ENCODE results near the gene ADAMTS3. TPM values are rescaled to one million over a fixed set of nuclear protein-coding genes. Genes with fewer than 3 reads are reported as not detected.
"Not testable (repeated sequence)": the region's sequence is repeated elsewhere in the genome, so short reads cannot be mapped to it uniquely, and the experiment has no call there.

The ADAMTS3 gene
- total and polyA plus RNA-seq, 2 donors (not counting 1 experiment from before 2014, with no cell fraction given) = not detected

- Histone ChIP-seq H3K4me3 (ENCODE audit: control extremely low read depth in 1 of 5, extremely low read depth in 1 of 5, insufficient read depth in 1 of 5, low read depth in 2 of 5, low read length in 4 of 5) (no peak overlapping the region), H3K4me2 (replicated peaks; ENCODE audit: low read depth, low read length, poor library complexity, severe bottlenecking) (no peak overlapping the region)
These were observed 139.6 kb downstream of the ADAMTS3 start for GRCh38 chr4:72429397-72429889.

DNA sequence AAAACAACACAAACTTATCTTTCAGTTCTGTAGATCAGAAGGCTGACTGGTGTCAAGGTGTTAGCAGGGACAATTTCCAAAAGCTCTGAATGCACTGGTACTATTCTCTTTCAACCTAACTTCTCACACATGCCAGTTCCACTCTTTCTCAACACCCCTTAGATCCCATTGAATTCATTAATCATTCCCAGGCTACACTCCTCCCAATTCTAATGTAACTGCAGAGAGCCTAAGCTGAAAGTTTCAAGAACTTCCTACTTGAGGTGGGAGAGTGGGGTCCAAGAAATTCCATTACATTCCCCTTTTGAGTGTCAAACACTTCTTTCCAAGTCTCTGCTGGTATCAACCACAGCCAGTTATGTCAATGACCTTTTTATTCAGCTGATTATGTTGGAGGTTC lies 142.0 kb downstream of the ADAMTS3 start:
- DNase-seq (no peak), ATAC-seq (ENCODE audit: low read depth) (no peak)
- TF ChIP-seq EZH2 (IDR thresholded peaks at IDR 0.05; ENCODE audit: borderline replicate concordance, insufficient read depth, low read depth, low read length, poor library complexity, severe bottlenecking) (no peak), CTCF (IDR thresholded peaks at IDR 0.05) (no peak)
- no peaks in the 10 kb centered on the region for H3K9me3 ChIP-seq (ENCODE audit: control extremely low read depth in 1 of 3, control insufficient read depth in 2 of 3, insufficient read depth in 1 of 3, low read length in 2 of 3)
- no peaks in the 10 kb centered on the region for H3K79me2 ChIP-seq (ENCODE audit: control insufficient read depth, insufficient read depth, low read length)
- no peaks in the 10 kb centered on the region for H3K4me1 ChIP-seq (ENCODE audit: control insufficient read depth in 2 of 2, insufficient read depth in 2 of 2, low read length in 2 of 2)
- no peak overlapping the region for H3K27ac ChIP-seq (ENCODE audit: low read length in 2 of 2)
- Mint-ChIP-seq H3K27me3 (no peaks in the 10 kb centered on the region), H3K4me1 (no peaks in the 10 kb centered on the region), H3K27ac (no peak overlapping the region), H3K4me3 (no peak overlapping the region), H3K9me3 (ENCODE audit: insufficient read depth) (no peaks in the 10 kb centered on the region)
- H3K4me3 ChIP-seq (ENCODE audit: control extremely low read depth in 1 of 5, extremely low read depth in 1 of 5, insufficient read depth in 1 of 5, low read depth in 2 of 5, low read length in 4 of 5) = no peak overlapping the region
- POLR2A ChIA-PET = no interaction called here
- H4K20me1 ChIP-seq (ENCODE audit: control insufficient read depth, insufficient read depth, low read length, poor library complexity, severe bottlenecking) = no peaks in the 10 kb centered on the region
- no peak overlapping the region for H3K9ac ChIP-seq (ENCODE audit: low read length)
- intact Hi-C loops (cut with micrococcal nuclease) = no loop called here
- no peaks in the 10 kb centered on the region for H3K27me3 ChIP-seq (replicated peaks in 1 of 4; ENCODE audit: control extremely low read depth in 1 of 4, control insufficient read depth in 3 of 4, insufficient read depth in 4 of 4, low read length in 3 of 4)
- CTCF ChIA-PET = no interaction called here
- no peak overlapping the region for H3K4me2 ChIP-seq (replicated peaks; ENCODE audit: low read depth, low read length, poor library complexity, severe bottlenecking)
- H3K36me3 ChIP-seq (replicated peaks in 1 of 2; ENCODE audit: control extremely low read depth in 1 of 2, control insufficient read depth in 1 of 2, extremely low read depth in 1 of 2, insufficient read depth in 2 of 2, low read length in 1 of 2) = no peaks in the 10 kb centered on the region
- no peak overlapping the region for H2AFZ ChIP-seq (ENCODE audit: insufficient read depth, low read depth, low read length, poor library complexity, severe bottlenecking)

More at GRCh38 chr4:72429397-72429889, 139.6 kb downstream of the ADAMTS3 start:
- intact Hi-C loops (cut with micrococcal nuclease) = no loop called here
- H3K27me3 Mint-ChIP-seq = no peaks in the 10 kb centered on the region
- Histone ChIP-seq H3K4me1 (ENCODE audit: control insufficient read depth in 2 of 2, insufficient read depth in 2 of 2, low read length in 2 of 2) (no peaks in the 10 kb centered on the region), H3K27me3 (replicated peaks in 1 of 4; ENCODE audit: control extremely low read depth in 1 of 4, control insufficient read depth in 3 of 4, insufficient read depth in 4 of 4, low read length in 3 of 4) (no peaks in the 10 kb centered on the region), H3K79me2 (ENCODE audit: control insufficient read depth, insufficient read depth, low read length) (no peaks in the 10 kb centered on the region), H3K36me3 (replicated peaks in 1 of 2; ENCODE audit: control extremely low read depth in 1 of 2, control insufficient read depth in 1 of 2, extremely low read depth in 1 of 2, insufficient read depth in 2 of 2, low read length in 1 of 2) (no peaks in the 10 kb centered on the region), H3K9ac (ENCODE audit: low read length) (no peak overlapping the region), H4K20me1 (ENCODE audit: control insufficient read depth, insufficient read depth, low read length, poor library complexity, severe bottlenecking) (no peaks in the 10 kb centered on the region), H3K27ac (ENCODE audit: low read length in 2 of 2) (no peak overlapping the region), H2AFZ (ENCODE audit: insufficient read depth, low read depth, low read length, poor library complexity, severe bottlenecking) (no peak overlapping the region), H3K9me3 (ENCODE audit: control extremely low read depth in 1 of 3, control insufficient read depth in 2 of 3, insufficient read depth in 1 of 3, low read length in 2 of 3) (no peaks in the 10 kb centered on the region)
- no peak overlapping the region for H3K4me3 Mint-ChIP-seq
- no peaks in the 10 kb centered on the region for H3K4me1 Mint-ChIP-seq
- DNase-seq (no peak), ATAC-seq (ENCODE audit: low read depth) (no peak)
- WGBS (ENCODE audit: insufficient coverage) = no CpG with 5 or more reads among the region's 4 CpGs
- H3K27ac Mint-ChIP-seq = no peak overlapping the region
- no peak for TF ChIP-seq EZH2 (IDR thresholded peaks at IDR 0.05; ENCODE audit: borderline replicate concordance, insufficient read depth, low read depth, low read length, poor library complexity, severe bottlenecking)
- no peak for TF ChIP-seq CTCF (IDR thresholded peaks at IDR 0.05)
- no peaks in the 10 kb centered on the region for H3K9me3 Mint-ChIP-seq (ENCODE audit: insufficient read depth)
- ChIA-PET CTCF (no interaction called here), POLR2A (no interaction called here)

DNA sequence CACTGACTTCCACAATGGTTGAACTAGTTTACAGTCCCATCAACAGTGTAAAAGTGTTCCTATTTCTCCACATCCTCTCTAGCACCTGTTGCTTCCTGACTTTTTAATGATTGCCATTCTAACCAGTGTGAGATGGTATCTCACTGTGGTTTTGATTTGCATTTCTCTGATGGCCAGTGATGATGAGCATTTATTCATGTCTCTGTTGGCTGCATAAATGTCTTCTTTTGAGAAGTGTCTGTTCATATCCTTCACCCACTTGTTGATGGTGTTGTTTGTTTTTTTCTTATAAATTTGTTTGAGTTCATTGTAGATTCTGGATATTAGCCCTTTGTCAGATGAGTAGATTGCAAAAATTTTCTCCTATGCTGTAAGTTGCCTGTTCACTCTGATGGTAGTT lies 143.1 kb downstream of the ADAMTS3 start:
- H3K4me1 Mint-ChIP-seq; H3K36me3 ChIP-seq (replicated peaks in 1 of 2; ENCODE audit: control extremely low read depth in 1 of 2, control insufficient read depth in 1 of 2, extremely low read depth in 1 of 2, insufficient read depth in 2 of 2, low read length in 1 of 2); POLR2A ChIA-PET; H3K4me2 ChIP-seq (replicated peaks; ENCODE audit: low read depth, low read length, poor library complexity, severe bottlenecking); ATAC-seq (ENCODE audit: low read depth); intact Hi-C loops (cut with micrococcal nuclease); H3K9ac ChIP-seq (ENCODE audit: low read length); H3K9me3 Mint-ChIP-seq (ENCODE audit: insufficient read depth); H3K27me3 ChIP-seq (replicated peaks in 1 of 4; ENCODE audit: control extremely low read depth in 1 of 4, control insufficient read depth in 3 of 4, insufficient read depth in 4 of 4, low read length in 3 of 4); CTCF ChIA-PET; H3K9me3 ChIP-seq (ENCODE audit: control extremely low read depth in 1 of 3, control insufficient read depth in 2 of 3, insufficient read depth in 1 of 3, low read length in 2 of 3); H4K20me1 ChIP-seq (ENCODE audit: control insufficient read depth, insufficient read depth, low read length, poor library complexity, severe bottlenecking); H3K4me3 ChIP-seq (ENCODE audit: control extremely low read depth in 1 of 5, extremely low read depth in 1 of 5, insufficient read depth in 1 of 5, low read depth in 2 of 5, low read length in 4 of 5); H3K27ac Mint-ChIP-seq; H3K27ac ChIP-seq (ENCODE audit: low read length in 2 of 2); H2AFZ ChIP-seq (ENCODE audit: insufficient read depth, low read depth, low read length, poor library complexity, severe bottlenecking); H3K79me2 ChIP-seq (ENCODE audit: control insufficient read depth, insufficient read depth, low read length); H3K4me3 Mint-ChIP-seq; DNase-seq; H3K4me1 ChIP-seq (ENCODE audit: control insufficient read depth in 2 of 2, insufficient read depth in 2 of 2, low read length in 2 of 2); H3K27me3 Mint-ChIP-seq: not testable (repeated sequence)
